Measurements from ENCODE around the gene TMEM231.
"Not testable (repeated sequence)": the region's sequence is repeated elsewhere in the genome, so short reads cannot be mapped to it uniquely, and the experiment has no call there.

TMEM231 gene

GRCh38 chr16:75566040-75566757, 10.1 kb upstream of the TMEM231 start, which contains the start of gene GABARAPL2:
TSS of gene GABARAPL2 (plus strand) at chr16:75566379. CDS start at chr16:75566487, 108 bp downstream.
- DNase-seq = peak; percentile 83 to 91 (median 87)

- DNase-seq = no peak
Measured at GRCh38 chr16:75565640-75566039, 9.6 kb upstream of the TMEM231 start.

GRCh38 chr16:75559564-75560372, 3.7 kb upstream of the TMEM231 start:
- DNase-seq = no peak

- DNase-seq = no peak
Measured at GRCh38 chr16:75558846-75559401, 2.9 kb upstream of the TMEM231 start.

GRCh38 chr16:75556431-75556950, 439 bp upstream of the TMEM231 start:
- DNase-seq = no peak

- DNase-seq = no peak
Measured at GRCh38 chr16:75555213-75555706, 792 bp downstream of the TMEM231 start.

- no peak for DNase-seq
Measured at GRCh38 chr16:75552951-75553350, 3.1 kb downstream of the TMEM231 start.

GRCh38 chr16:75550211-75550662, 5.8 kb downstream of the TMEM231 start:
- peak in 1 of 5 donors; percentile 42 for DNase-seq

GRCh38 chr16:75548456-75548855, 7.6 kb downstream of the TMEM231 start:
- DNase-seq = not testable (repeated sequence)

- DNase-seq = no peak
Measured at GRCh38 chr16:75546293-75546692, 9.8 kb downstream of the TMEM231 start.

GRCh38 chr16:75545879-75546278, 10.2 kb downstream of the TMEM231 start:
- DNase-seq = not testable (repeated sequence)

- DNase-seq = not testable (repeated sequence)
Measured at GRCh38 chr16:75542462-75542861, 13.6 kb downstream of the TMEM231 start.

- DNase-seq = no peak
Measured at GRCh38 chr16:75541236-75541635, 14.8 kb downstream of the TMEM231 start.

- DNase-seq = not testable (repeated sequence)
Measured at GRCh38 chr16:75538882-75539565, 17.0 kb downstream of the TMEM231 start.

GRCh38 chr16:75537776-75538175, 18.3 kb downstream of the TMEM231 start:
- DNase-seq = no peak

GRCh38 chr16:75535901-75536300, 20.2 kb downstream of the TMEM231 start, which contains the start of gene CHST5:
TSS of gene CHST5 (minus strand) at chr16:75536108. CDS start at chr16:75530384, 5,724 bp downstream.
- DNase-seq = no peak

- DNase-seq = no peak
Measured at GRCh38 chr16:75535211-75535843, 20.7 kb downstream of the TMEM231 start.

GRCh38 chr16:75534560-75535205, 21.4 kb downstream of the TMEM231 start:
- DNase-seq = no peak

GRCh38 chr16:75532791-75533190, 23.3 kb downstream of the TMEM231 start:
- DNase-seq = no peak

GRCh38 chr16:75532142-75532765, 23.8 kb downstream of the TMEM231 start:
- no peak for DNase-seq

GRCh38 chr16:75529959-75530358, 26.1 kb downstream of the TMEM231 start:
- no peak for DNase-seq

Data from T-helper 1 cell (primary cell).